GM21390 (cell line): ENCODE results near the gene KDM5A.
"Not testable (repeated sequence)": the region's sequence is repeated elsewhere in the genome, so short reads cannot be mapped to it uniquely, and the experiment has no call there.

ENCODE experiments used
- ATAC-seq: cut with Tn5 transposase; IDR thresholded peaks from one replicate; pipeline ENCODE4 v1.9.1; 2021; ENCODE audit not compliant: unreplicated experiment

KDM5A gene

DNA sequence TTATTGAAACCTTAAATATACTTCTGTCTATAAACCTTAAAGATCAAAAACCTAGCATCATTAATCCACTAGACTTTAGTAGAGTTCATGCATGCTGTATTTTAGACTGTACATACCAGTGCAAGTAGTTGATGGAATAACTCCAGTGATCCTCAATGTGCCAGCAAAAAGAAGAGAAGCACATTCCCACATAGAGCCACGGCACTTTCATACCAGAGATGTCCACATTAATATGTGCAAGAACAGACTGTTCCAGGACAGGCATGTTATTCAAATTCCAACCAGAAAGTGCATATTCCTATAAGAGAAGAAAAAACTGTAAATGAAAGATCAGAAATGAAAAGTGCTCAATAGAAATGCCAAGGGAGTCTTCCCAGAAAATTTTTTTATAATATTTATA lies 55.0 kb downstream of the KDM5A start:
- ATAC-seq, result no peak

DNA sequence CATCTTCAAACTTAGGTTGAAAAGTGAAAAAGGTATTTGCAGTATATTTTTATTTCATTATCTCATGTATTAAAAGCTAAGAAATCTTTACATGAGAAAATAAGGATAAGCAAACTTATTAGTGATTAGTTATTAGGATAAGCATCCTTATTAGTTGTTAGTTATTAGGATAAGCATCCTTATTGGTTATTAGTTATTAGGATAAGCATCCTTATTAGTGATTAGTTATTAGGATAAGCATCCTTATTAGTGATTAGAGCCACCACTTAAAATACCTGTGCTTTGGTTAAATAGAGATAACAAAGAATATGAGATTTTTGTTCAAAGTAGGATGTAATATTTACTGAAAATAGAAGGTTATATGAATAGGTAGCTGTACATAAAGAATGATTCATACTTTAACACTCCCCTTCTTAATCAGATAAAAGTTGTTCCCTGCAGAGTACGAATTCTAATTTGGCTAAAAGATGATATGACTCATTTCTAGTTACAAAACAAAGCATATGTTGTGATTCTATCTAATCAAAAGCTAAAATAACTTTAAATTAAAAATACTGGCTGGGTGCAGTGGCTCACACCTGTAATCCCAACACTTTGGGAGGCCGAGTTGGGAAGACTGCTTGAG lies 56.4 kb downstream of the KDM5A start:
- no peak for ATAC-seq

DNA sequence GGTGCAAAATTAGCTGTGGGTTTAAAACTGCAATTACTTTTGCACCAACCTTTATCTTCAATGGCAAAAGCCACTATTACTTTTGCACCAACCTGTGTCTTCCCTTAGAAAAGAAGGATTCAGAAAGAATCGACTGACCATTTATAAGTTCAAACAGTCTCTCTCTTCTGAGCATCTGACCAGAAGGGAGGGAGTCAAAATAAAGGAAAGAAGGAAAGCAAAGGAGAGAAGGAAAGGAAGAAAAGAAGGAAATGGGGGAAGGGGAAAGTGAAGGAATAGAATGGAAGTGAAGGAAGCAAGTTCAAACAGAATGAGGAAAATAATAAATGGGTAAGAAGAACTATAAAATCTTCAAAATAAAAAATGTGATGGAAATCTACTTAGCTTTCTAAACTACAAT lies 57.8 kb downstream of the KDM5A start:
- ATAC-seq, result no peak

DNA sequence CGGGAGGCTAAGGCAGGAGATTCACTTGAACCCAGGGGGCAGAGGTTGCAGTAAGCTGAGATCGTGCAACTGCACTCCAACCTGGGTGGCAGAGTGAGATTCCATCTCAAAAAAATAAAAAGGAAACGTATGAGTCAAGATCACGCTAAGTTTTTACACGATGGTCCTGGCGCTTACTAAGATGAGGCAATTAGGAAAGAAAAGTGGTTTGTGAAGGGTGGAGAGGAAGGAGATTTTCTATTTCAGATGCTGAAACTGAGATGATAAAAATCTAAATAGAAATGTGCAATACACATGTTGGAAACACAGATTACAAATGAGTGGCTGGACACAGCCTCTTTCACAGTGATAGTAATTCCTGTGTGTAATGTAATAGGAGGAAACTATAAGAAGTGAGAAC lies 63.2 kb downstream of the KDM5A start:
- no peak for ATAC-seq

DNA sequence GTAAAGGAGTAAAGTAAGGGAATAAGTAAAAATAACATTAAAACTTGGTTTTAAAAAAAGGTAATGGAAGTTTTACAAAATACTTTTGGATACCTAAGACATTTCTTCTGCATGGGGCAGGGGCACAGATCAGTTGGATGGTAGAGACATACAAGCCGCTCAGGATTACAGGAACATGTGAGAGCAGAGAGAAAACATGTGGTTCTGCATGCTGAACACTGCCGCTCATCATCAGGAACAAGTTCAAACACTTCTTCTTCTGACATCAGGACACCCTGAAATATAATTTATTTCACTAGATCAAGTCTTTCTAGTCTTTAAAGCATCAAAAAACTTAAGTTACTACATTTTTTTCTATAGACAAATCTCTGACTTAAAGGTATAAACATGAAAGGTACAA lies 65.6 kb downstream of the KDM5A start:
- no peak for ATAC-seq

DNA sequence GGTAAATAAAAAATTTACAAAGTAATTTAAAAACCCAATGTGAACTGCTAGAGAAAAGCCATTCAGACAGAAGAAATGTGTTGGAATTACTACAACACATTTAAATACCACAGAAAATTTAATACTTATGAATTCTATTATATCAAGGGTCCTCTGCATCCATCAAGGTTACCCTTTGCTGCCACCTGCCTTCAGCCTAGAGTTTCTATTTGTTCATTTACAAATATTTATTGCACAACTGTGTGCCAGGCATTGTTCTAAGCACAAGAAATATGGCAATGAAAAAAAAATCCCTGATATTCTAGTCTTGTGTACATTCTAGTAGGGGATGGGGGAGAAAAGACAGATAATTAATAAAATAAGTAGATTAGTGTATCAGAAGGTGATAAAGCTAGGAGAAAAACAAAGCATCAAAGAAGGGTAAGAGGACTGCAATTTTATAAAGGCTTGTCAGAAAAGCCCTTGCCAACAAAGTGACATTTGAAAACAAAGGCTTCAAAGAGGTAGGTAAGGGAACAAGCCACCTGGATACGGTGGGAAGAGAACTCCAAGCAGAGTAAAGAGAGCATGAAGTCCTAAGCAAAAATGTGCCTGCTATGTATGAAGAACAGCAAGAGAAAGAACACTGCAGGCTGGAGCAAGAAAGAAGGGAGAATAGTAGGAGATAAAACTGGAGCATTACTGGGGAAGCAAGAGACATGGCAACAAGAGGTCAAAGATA lies 67.4 kb downstream of the KDM5A start:
- ATAC-seq, result no peak

DNA sequence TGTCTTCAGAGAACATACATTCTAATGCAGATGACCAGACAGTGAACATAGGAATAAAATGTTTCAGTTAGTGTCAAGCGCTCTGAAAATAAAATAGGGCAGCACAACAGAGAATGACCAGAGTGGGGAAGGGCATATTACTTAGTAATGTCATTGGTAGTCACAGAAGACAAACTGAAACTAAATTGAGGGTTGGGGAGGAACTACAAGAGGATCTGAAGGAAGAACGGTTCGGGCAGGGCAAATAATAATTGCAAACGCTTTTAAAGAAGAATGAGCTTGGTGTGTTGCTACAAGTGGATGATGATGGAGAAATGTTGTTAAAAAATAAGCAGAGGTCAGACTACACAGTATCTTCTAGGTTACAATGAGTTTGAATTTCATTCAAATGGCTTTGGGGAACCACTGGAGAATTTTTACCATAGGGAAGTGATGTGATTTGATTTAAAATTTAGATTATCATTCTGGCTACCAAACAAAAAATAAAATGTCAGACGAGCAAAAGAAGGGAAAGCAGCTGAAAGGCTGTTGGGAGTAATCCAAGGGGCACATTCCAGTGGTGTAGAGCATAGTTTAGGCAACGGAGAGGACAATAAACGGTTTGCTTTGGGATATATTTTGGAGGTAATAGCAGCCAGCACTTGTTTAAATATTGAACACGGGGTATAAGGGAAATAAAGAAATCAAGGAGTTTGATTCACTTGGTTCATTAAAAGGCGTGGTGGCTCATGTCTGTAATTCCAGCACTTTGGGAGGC lies 70.2 kb downstream of the KDM5A start:
- ATAC-seq, result no peak

DNA sequence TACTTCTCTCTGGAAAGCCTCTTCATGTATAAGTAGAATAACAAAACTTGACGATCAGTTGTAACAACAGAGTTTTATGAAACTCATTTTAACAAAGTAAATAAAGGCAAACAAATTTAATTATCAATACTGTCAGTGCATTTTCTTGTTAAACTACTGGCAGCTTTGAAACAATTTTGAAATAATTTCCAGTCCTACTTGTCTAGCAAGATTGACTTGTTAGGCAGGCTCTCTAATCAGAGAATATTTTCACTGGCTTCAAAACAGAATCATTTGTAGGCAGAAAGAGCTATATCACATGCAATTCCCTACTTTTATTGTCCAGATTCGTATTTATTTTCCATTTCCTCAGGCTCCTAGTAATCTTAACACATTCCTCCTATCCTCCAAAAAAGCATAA lies 80.6 kb downstream of the KDM5A start:
- no peak for ATAC-seq

DNA sequence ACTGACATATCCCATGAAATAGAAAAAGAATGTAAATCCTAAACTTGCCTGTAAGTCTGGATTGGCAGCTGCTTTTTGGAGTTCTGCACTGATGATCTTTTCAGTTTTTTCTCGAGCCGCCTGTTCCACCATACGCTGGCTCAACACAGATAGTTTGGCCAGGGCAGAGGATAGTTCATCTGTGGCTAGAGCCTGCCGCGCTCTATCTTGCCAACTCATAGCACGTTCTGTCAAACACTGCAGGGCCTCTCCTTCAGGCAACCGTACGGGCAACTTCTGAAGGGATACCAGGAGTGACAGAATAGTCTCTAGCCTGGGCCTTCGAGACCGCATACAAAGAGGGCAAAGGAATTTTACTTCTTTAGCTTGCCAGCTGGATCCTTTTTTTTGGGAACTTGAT lies 81.7 kb downstream of the KDM5A start:
- ATAC-seq, result no peak

DNA sequence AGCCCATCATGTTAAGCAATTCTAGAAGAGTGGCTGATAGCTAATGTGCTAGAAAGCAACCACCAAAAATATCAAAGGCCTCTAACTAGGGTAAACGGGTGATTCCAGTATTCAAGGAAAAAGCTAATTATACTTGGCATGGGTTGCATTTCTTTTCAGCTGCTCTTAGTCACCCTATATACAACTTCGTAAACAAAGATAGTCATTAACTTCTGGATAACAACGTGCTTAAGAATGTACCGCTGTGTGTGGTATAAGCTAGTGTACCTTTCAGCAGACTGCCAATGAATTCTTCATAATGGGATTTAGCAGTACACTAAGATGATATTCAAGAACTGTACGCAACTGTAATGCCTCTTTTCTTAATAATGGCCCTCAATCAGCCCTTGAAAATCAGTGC lies 84.3 kb downstream of the KDM5A start:
- ATAC-seq, result no peak

DNA sequence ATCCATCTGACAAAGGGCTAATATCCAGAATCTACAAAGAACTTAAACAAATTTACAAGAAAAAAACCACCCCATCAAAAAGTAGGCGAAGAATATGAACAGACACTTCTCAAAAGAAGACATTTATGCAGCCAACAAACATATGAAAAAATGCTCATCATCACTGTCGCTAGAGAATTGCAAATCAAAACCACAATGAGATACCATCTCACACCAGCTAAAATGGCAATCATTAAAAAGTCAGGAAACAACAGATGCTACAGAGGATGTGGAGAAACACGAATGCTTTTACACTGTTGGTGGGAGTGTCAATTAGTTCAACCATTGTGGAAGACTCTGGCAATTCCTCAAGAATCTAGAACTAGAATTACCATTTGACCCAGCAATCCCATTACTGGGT lies 86.4 kb downstream of the KDM5A start:
- ATAC-seq, result not testable (repeated sequence)

DNA sequence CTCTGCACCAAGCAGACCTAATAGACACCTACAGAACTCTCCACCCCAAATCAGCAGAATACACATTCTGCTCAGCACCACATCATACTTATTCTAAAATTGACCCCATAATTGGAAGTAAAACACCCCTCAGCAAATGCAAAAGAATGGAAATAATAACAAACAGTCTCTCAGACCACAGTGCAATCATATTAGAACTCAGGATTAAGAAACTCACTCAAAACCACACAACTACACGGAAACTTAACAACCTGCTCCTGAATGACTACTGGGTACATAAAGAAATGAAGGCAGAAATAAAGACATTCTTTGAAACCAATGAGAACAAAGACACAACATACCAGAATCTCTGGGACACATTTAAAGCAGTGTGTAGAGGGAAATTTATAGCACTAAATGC lies 89.0 kb downstream of the KDM5A start:
- ATAC-seq, result not testable (repeated sequence)

DNA sequence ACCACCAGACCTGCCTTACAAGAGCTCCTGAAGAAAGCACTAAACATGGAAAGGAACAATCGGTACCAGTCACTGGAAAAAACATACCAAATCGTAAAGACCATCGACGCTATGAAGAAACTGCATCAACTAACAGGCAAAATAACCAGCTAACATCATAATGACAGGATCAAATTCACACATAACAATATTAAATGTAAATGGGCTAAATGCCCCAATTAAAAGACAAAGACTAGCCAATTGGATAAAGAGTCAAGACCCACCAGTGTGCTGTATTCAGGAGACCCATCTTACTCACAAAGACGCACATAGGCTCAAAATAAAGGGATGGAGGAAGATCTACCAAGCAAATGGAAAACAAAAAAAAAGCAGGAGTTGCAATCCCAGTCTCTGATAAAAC lies 89.6 kb downstream of the KDM5A start:
- not testable (repeated sequence) for ATAC-seq

DNA sequence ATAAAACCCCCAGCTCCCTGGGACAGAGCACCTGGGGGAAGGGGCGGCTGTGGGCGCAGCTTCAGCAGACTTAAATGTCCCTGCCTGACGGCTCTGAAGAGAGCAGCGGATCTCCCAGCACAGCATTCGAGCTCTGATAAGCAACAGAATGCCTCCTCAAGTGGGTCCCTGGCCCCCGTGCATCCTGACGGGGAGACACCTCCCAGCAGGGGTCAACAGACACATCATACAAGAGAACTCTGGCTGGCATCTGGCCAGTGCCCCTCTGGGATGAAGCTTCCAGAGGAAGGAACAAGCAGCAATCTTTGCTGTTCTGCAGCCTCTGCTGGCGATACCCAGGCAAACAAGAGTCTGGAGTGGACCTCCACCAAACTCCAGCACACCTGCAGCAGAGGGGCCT lies 91.1 kb downstream of the KDM5A start:
- ATAC-seq, result not testable (repeated sequence)

DNA sequence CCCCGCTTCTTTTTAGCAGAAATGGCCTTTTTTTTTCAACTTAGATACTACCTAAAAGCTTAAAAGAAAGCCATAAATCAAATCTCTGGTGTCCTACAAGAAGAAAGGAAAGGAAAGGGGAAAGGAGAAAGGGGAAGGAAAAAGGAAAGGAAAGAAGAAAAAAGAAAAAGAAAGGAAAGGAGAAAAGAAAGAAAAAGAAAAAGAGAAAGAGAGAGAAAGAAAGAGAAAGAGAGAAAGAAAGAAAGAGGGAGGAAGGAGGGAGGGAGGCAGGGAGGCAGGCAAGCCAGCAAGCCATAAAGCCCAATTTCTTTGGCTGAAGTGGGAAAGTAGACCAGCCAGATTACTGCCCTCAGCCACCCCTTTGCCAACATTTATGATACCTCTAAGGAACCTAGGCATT lies 94.0 kb downstream of the KDM5A start:
- no peak for ATAC-seq

DNA sequence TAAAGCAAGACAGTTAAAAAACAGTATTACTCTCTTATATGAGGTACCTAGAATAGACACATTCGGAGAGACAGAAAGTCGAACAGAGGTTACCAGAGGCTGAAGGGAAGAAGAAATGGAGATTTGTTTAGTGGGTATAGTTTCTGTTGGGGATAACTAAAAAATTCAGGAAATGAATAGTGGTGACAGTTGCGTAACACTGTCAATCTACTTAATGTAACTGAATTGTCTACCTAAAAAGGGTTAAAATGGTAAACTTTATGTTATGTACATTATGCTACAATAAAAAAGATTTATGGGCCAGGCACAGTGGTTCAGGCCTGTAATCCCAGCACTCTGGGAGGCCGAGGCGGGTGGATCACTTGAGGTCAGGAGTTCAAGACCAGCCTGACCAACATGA lies 95.9 kb downstream of the KDM5A start:
- ATAC-seq, result no peak

DNA sequence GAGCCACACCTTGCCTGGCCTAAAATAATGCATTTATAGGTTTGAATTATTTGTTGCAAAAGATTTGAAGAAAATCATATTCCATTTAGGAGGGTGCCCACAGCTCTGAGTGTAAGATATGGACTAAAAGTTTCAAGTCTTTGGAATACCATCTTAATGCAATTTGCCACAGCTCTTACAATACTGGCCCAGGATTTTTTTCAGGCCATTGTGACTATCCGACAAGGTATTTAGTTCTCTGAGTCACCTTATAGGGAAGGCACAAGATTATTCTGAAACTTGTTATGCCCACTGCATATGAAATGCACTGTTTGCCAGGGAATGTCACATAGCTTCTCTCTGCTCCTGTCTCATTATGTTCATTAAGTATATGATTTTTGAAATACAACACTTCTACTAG lies 96.9 kb downstream of the KDM5A start:
- no peak for ATAC-seq

DNA sequence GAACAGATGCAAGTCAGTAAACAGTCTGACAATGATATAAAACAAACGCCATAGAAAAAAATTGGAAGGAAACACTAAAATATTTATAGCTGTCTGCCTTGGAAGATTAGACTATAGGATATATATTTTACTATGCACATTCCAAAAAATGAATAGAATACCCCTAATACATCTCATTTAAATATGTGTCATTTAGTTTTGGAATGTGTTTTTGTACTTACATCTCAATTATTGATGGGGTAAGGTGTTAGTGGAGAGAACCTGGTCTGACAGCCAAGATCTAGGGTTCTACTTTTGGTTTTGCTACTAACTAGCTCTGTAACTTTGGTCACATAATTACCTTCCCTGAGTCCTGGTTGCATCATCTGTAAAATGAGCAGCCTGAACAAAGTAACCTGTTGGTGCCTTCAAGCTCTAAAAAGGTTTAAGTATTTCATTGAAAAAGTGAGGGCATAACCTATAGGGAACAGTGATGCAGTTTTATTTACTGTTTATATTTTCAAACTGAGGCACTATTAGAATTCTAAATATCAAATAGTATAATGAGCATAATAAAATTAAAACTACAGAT lies 97.9 kb downstream of the KDM5A start:
- ATAC-seq, result no peak

DNA sequence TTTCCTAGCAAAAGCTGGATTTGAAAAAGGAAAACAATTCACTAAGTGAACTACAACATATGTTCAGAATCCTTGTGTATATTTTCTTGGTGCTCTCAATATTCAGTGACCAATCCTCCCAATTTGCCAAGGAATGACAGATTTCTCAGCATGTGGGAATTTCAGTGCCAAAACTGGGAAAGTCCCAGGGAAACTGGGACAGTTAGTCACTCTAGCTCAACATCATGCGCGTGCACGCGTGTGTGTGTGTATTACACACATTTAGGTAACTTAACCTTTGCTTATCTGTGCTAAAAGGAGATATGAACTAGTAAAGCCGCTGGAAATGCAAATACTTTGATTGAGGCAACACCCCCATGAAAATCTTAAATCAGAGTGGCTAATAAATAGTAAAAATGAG lies 100.4 kb downstream of the KDM5A start:
- no peak for ATAC-seq

DNA sequence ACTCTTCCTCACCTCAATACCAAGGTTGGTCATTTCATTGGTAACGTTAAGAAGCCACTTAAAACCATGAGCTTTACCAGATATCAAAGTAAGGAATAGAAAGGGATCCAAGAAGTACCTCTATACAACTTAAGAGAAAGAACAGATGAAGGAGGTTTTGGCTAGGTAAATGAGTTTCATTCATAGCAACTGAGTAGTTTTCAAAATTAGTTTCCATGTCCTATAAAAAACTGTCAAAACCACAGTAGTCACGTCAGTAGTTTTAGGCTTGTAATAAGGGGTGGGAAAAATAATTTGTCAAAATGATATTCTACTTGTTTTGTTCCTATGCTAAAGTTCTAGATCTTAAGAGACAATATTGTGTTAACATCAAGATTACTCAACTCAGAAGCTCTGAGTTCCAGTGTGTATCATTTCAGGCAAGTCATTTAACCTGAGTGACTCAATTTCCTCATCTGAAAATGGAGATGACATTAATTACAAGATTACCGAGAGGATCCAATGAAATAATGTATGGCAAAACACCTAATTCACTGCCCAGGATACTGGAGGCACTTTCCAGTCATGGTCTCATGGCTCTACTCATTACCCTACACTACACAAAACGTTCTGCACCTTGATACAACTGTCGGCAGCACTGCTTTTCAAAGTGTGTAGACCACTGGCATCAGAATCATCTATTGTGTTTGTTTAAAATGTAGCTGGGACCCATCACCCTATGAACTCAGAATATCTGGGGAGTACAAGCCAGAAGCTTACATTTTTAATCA lies 102.4 kb downstream of the KDM5A start:
- no peak for ATAC-seq

DNA sequence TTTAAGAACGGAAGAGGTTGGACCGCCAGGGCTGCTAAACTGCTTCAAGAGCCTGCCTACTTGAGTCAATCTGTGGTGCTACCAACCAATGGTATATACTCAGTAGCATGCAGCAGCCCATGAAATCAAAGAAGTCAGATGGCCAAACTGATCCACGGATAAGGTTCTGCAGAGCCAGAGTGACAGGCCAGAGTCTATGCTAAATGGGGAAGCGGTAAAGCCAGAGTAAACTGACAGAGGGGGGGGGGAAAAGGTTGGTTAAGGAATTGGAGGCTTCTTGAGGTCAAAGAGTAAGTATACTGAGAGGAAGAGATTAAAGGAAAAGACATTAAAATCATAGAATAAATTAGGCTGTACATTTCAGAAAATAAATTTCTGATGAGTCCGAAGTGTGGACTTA lies 111.1 kb downstream of the KDM5A start:
- ATAC-seq, result no peak
